Rectal smooth muscle tissue (tissue), 1 donor: ENCODE data around the gene OSBP2.

ENCODE experiments used
- H3K27ac ChIP-seq: one replicate; pipeline ENCODE4 v1.7.0; 2013; ENCODE audit warnings: low read depth, low read length, inconsistent platforms
- H3K27me3 ChIP-seq: one replicate; pipeline ENCODE4 v1.7.0; 2013; ENCODE audit warnings: low read length; ENCODE audit not compliant: control insufficient read depth, insufficient read depth
- H3K36me3 ChIP-seq: one replicate; pipeline ENCODE4 v1.7.0; 2013; ENCODE audit warnings: low read length; ENCODE audit not compliant: control insufficient read depth, insufficient read depth
- H3K4me1 ChIP-seq: one replicate; pipeline ENCODE4 v1.7.0; 2013; ENCODE audit warnings: low read length; ENCODE audit not compliant: control insufficient read depth, insufficient read depth
- H3K4me3 ChIP-seq: one replicate; pipeline ENCODE4 v1.7.0; 2013; ENCODE audit warnings: low read length
- H3K9ac ChIP-seq: one replicate; pipeline ENCODE4 v1.7.0; 2013; ENCODE audit warnings: low read length

The OSBP2 gene

GRCh38 chr22:30778261-30778660 lies 83.6 kb downstream of the OSBP2 start:
- Histone ChIP-seq H3K27ac (no peak overlapping the region), H3K9ac (no peak overlapping the region), H3K27me3 (no peaks in the 10 kb centered on the region), H3K4me3 (no peak overlapping the region), H3K36me3 (no peaks in the 10 kb centered on the region), H3K4me1 (no peaks in the 10 kb centered on the region)

GRCh38 chr22:30780026-30780425 lies 85.4 kb downstream of the OSBP2 start:
- Histone ChIP-seq H3K4me1 (no peaks in the 10 kb centered on the region), H3K36me3 (no peaks in the 10 kb centered on the region), H3K27ac (no peak overlapping the region), H3K9ac (no peak overlapping the region), H3K4me3 (no peak overlapping the region), H3K27me3 (no peaks in the 10 kb centered on the region)

- no peaks in the 10 kb centered on the region for H3K27me3 ChIP-seq
- H3K4me1 ChIP-seq, result no peaks in the 10 kb centered on the region
- H3K27ac ChIP-seq, result no peak overlapping the region
- H3K4me3 ChIP-seq, result no peak overlapping the region
- H3K9ac ChIP-seq, result no peak overlapping the region
- no peaks in the 10 kb centered on the region for H3K36me3 ChIP-seq
Observed at GRCh38 chr22:30781271-30781875, 86.7 kb downstream of the OSBP2 start.

- Histone ChIP-seq H3K4me1 (no peaks in the 10 kb centered on the region), H3K27ac (no peak overlapping the region), H3K4me3 (no peak overlapping the region), H3K9ac (no peak overlapping the region), H3K27me3 (no peaks in the 10 kb centered on the region), H3K36me3 (no peaks in the 10 kb centered on the region)
Observed at GRCh38 chr22:30782613-30783012, 87.9 kb downstream of the OSBP2 start.

- no peaks in the 10 kb centered on the region for H3K36me3 ChIP-seq
Observed at GRCh38 chr22:30783021-30783420, 88.3 kb downstream of the OSBP2 start.

GRCh38 chr22:30785527-30785926 lies 90.9 kb downstream of the OSBP2 start:
- Histone ChIP-seq H3K9ac (no peak overlapping the region), H3K27ac (no peak overlapping the region), H3K27me3 (no peaks in the 10 kb centered on the region), H3K4me1 (no peaks in the 10 kb centered on the region), H3K36me3 (no peaks in the 10 kb centered on the region), H3K4me3 (no peak overlapping the region)

More at GRCh38 chr22:30783021-30783420, 88.3 kb downstream of the OSBP2 start:
- no peaks in the 10 kb centered on the region for H3K27me3 ChIP-seq
- H3K4me3 ChIP-seq, result no peak overlapping the region
- H3K27ac ChIP-seq, result no peak overlapping the region
- no peaks in the 10 kb centered on the region for H3K4me1 ChIP-seq
- H3K9ac ChIP-seq, result no peak overlapping the region

GRCh38 chr22:30790366-30790765 lies 95.7 kb downstream of the OSBP2 start:
- Histone ChIP-seq H3K36me3 (no peaks in the 10 kb centered on the region), H3K4me3 (no peak overlapping the region), H3K9ac (no peak overlapping the region), H3K27ac (no peak overlapping the region), H3K4me1 (no peaks in the 10 kb centered on the region), H3K27me3 (no peaks in the 10 kb centered on the region)

GRCh38 chr22:30792456-30792855 lies 97.8 kb downstream of the OSBP2 start:
- H3K27me3 ChIP-seq, result no peaks in the 10 kb centered on the region
- H3K27ac ChIP-seq, result no peak overlapping the region
- no peaks in the 10 kb centered on the region for H3K36me3 ChIP-seq
- H3K4me1 ChIP-seq, result no peaks in the 10 kb centered on the region
- H3K4me3 ChIP-seq, result no peak overlapping the region
- H3K9ac ChIP-seq, result no peak overlapping the region

- no peak overlapping the region for H3K4me3 ChIP-seq
- no peaks in the 10 kb centered on the region for H3K4me1 ChIP-seq
- no peak overlapping the region for H3K27ac ChIP-seq
- no peaks in the 10 kb centered on the region for H3K27me3 ChIP-seq
- H3K36me3 ChIP-seq, result no peaks in the 10 kb centered on the region
- no peak overlapping the region for H3K9ac ChIP-seq
Observed at GRCh38 chr22:30795118-30795517, 100.4 kb downstream of the OSBP2 start.

GRCh38 chr22:30801695-30802094 lies 107.0 kb downstream of the OSBP2 start:
- no peak overlapping the region for H3K4me3 ChIP-seq
- H3K36me3 ChIP-seq, result no peaks in the 10 kb centered on the region
- no peaks in the 10 kb centered on the region for H3K4me1 ChIP-seq
- no peaks in the 10 kb centered on the region for H3K27me3 ChIP-seq
- H3K27ac ChIP-seq, result no peak overlapping the region
- H3K9ac ChIP-seq, result no peak overlapping the region

- Histone ChIP-seq H3K27me3 (no peaks in the 10 kb centered on the region), H3K27ac (no peak overlapping the region), H3K9ac (no peak overlapping the region), H3K4me1 (no peaks in the 10 kb centered on the region), H3K36me3 (no peaks in the 10 kb centered on the region), H3K4me3 (no peak overlapping the region)
Observed at GRCh38 chr22:30802202-30803166, 107.8 kb downstream of the OSBP2 start.

- H3K27me3 ChIP-seq, result no peaks in the 10 kb centered on the region
- H3K27ac ChIP-seq, result no peak overlapping the region
- no peak overlapping the region for H3K4me3 ChIP-seq
- no peaks in the 10 kb centered on the region for H3K4me1 ChIP-seq
- H3K36me3 ChIP-seq, result no peaks in the 10 kb centered on the region
- no peak overlapping the region for H3K9ac ChIP-seq
Observed at GRCh38 chr22:30803679-30804078, 109.0 kb downstream of the OSBP2 start.
